Stimulated activated CD4-positive, alpha-beta T cell treated with anti-CD3 and anti-CD28 coated beads, TNF-alpha, amount 100 ng/mL, for 48 hours (primary cell): ENCODE data around the gene BACH2.

ENCODE experiments used
- DNase-seq, 3 donors: peaks; one replicate each; pipeline ENCODE4 v3.0.0-alpha.2; 2020; ENCODE audit warnings: low read depth in 3 of 3

The BACH2 gene

GRCh38 chr6:89941763-89942497 lies 354.7 kb downstream of the BACH2 start:
- no peak for DNase-seq

- no peak for DNase-seq
Measured at GRCh38 chr6:89941031-89941762, 355.4 kb downstream of the BACH2 start.

- peak; percentile 35 to 49 (median 49) for DNase-seq
Measured at GRCh38 chr6:89940225-89941027, 356.2 kb downstream of the BACH2 start.

- no peak for DNase-seq
Measured at GRCh38 chr6:89939144-89939543, 357.5 kb downstream of the BACH2 start.

- no peak for DNase-seq
Measured at GRCh38 chr6:89938014-89938413, 358.6 kb downstream of the BACH2 start.

- no peak for DNase-seq
Measured at GRCh38 chr6:89936177-89936576, 360.5 kb downstream of the BACH2 start.

- DNase-seq = no peak
Measured at GRCh38 chr6:89934685-89935366, 361.8 kb downstream of the BACH2 start.

GRCh38 chr6:89932245-89932802 lies 364.3 kb downstream of the BACH2 start:
- DNase-seq = no peak

- no peak for DNase-seq
Measured at GRCh38 chr6:89930789-89931188, 365.9 kb downstream of the BACH2 start.

GRCh38 chr6:89928604-89929003 lies 368.0 kb downstream of the BACH2 start:
- DNase-seq = no peak

GRCh38 chr6:89927791-89928550 lies 368.7 kb downstream of the BACH2 start:
- no peak for DNase-seq

- DNase-seq = no peak
Measured at GRCh38 chr6:89927264-89927663, 369.4 kb downstream of the BACH2 start.

GRCh38 chr6:89925826-89926225 lies 370.8 kb downstream of the BACH2 start:
- no peak for DNase-seq

- DNase-seq = no peak
Measured at GRCh38 chr6:89924231-89924630, 372.4 kb downstream of the BACH2 start.

GRCh38 chr6:89921691-89922090 lies 375.0 kb downstream of the BACH2 start:
- no peak for DNase-seq

- DNase-seq = no peak
Measured at GRCh38 chr6:89921197-89921596, 375.4 kb downstream of the BACH2 start.

- DNase-seq = no peak
Measured at GRCh38 chr6:89917801-89918366, 378.8 kb downstream of the BACH2 start.

- no peak for DNase-seq
Measured at GRCh38 chr6:89917216-89917615, 379.4 kb downstream of the BACH2 start.

GRCh38 chr6:89916136-89916920 lies 380.3 kb downstream of the BACH2 start:
- no peak for DNase-seq

GRCh38 chr6:89910902-89911240 lies 385.8 kb downstream of the BACH2 start:
- DNase-seq = no peak
